Gastrocnemius medialis (tissue), 4 donors: ENCODE measurements around the gene SULT4A1.

Source experiments
- CTCF ChIP-seq, 5 experiments: fragments of 450-650 bp in 3 of 5; fragments of 200-600 bp in 2 of 5; sonication (generic) in 2 of 5; IDR thresholded peaks in 4 of 5; conservative IDR thresholded peaks in 1 of 5; 1 replicate in 4 of 5; 2 replicates in 1 of 5; pipeline ENCODE4 v1.5.1; 2016 to 2019; ENCODE audit warnings: antibody characterized with exemption in 5 of 5, mild to moderate bottlenecking in 3 of 5, moderate library complexity in 3 of 5
- POLR2A ChIP-seq, 2 donors: fragments of 450-650 bp; IDR thresholded peaks; one replicate each; pipeline ENCODE4 v1.6.1; 2017; ENCODE audit warnings: antibody characterized with exemption in 2 of 2, mild to moderate bottlenecking in 2 of 2, moderate library complexity in 2 of 2

- TF ChIP-seq POLR2A (IDR thresholded peaks at IDR 0.05): no peak
- TF ChIP-seq CTCF (IDR thresholded peaks at IDR 0.05 in 4 of 5, conservative IDR thresholded peaks at IDR 0.05 in 1 of 5): no peak
These were observed 26.6 kb downstream of the SULT4A1 start for GRCh38 chr22:43835736-43836135.
